Fibroblast of peridontal ligament (primary cell): ENCODE data around the gene TYMP.

Experiments
- DNase-seq: peaks from one replicate; pipeline ENCODE4 v3.0.0-alpha.2; 2010; ENCODE audit errors: extremely low read depth

TYMP gene

GRCh38 chr22:50505276-50505775, 24.5 kb downstream of the TYMP start:
- no peak for DNase-seq

GRCh38 chr22:50504369-50505211, 25.2 kb downstream of the TYMP start:
- DNase-seq = no peak

GRCh38 chr22:50503475-50504145, 26.2 kb downstream of the TYMP start:
- no peak for DNase-seq

GRCh38 chr22:50502628-50503474, 27.0 kb downstream of the TYMP start:
- DNase-seq = no peak

- DNase-seq = no peak
Measured at GRCh38 chr22:50502096-50502495, 27.7 kb downstream of the TYMP start.

- no peak for DNase-seq
Measured at GRCh38 chr22:50500452-50500851, 29.4 kb downstream of the TYMP start.

GRCh38 chr22:50498322-50498890, 31.4 kb downstream of the TYMP start:
- peak; percentile 55 for DNase-seq

- no peak for DNase-seq
Measured at GRCh38 chr22:50497093-50497492, 32.7 kb downstream of the TYMP start.

GRCh38 chr22:50490531-50491308, 39.1 kb downstream of the TYMP start:
- DNase-seq = no peak

- DNase-seq = no peak
Measured at GRCh38 chr22:50489363-50490243, 40.2 kb downstream of the TYMP start.

- no peak for DNase-seq
Measured at GRCh38 chr22:50488886-50489285, 40.9 kb downstream of the TYMP start.

GRCh38 chr22:50488006-50488677, 41.7 kb downstream of the TYMP start:
- DNase-seq = no peak

- no peak for DNase-seq
Measured at GRCh38 chr22:50487290-50488005, 42.4 kb downstream of the TYMP start.

- no peak for DNase-seq
Measured at GRCh38 chr22:50486561-50487289, 43.1 kb downstream of the TYMP start, which contains the start of gene MIOX. Gene MIOX (plus strand): TSS chr22:50486859. CDS start chr22:50486898, 39 bp downstream.

GRCh38 chr22:50485221-50486131, 44.3 kb downstream of the TYMP start:
- DNase-seq = no peak

GRCh38 chr22:50483977-50484853, 45.6 kb downstream of the TYMP start:
- DNase-seq = no peak
